GM08714 (cell line): ENCODE measurements around the gene NKX1-2.

Experiments
- H3K4me3 ChIP-seq: fragments of 200-500 bp; sonication (Bioruptor generic); 2 replicates; pipeline ENCODE4 v1.5.1; 2014; ENCODE audit warnings: mild to moderate bottlenecking, low read length, inconsistent platforms
- ZNF274 ChIP-seq: IDR thresholded peaks from 2 replicates; pipeline ENCODE4 v1.6.1; 2012; ENCODE audit warnings: mild to moderate bottlenecking, low read depth, low read length

Gene NKX1-2

DNA sequence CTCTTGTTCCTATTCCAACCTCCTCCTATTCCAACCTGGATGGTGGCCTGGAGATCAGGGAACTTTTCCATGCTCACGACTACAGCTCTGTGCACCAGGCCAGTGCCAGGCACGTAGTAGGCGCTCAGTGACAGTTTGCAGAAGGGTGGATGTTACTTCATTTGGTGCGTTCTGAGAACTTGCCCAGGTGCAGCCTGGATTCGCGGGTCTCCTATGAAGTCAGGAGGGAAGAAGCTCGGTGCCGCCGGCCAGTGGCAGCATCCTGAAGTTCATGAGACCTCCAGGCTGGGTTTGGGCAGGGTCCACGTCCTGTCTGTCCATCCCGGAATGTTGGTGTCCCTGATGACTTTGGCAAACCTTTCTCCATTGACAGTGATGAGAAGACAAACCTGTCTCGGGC lies 33.0 kb upstream of the NKX1-2 start:
- H3K4me3 ChIP-seq, result no peak overlapping the region
- no peak for TF ChIP-seq ZNF274

DNA sequence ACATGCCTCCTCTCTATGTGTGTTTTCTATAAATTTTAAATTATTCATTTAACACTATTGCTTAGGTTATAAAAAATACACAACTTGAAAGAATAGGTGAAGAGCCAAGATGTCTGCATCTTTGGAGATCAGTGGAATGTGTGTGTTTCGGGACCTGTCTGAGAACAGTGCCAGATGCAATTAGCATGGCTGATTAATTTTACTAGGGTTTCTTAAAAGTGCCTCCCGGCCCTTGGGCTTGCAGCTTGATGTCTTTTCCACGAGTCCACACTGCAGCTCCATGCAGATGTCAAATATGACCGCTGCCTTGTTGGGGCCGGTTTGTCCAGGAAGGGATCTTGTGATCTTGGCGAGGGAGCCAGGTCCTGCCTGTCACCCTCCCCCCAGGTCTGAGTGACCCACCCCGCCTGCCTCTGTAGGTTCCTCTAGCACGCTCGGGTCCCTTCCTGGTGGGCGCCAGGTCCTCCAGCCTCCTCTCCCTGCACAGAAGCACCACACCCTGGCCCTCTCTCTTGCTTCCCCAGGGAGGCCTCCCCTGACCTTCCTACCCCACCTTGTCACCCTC lies 32.5 kb upstream of the NKX1-2 start:
- no peak overlapping the region for H3K4me3 ChIP-seq
- no peak for TF ChIP-seq ZNF274

DNA sequence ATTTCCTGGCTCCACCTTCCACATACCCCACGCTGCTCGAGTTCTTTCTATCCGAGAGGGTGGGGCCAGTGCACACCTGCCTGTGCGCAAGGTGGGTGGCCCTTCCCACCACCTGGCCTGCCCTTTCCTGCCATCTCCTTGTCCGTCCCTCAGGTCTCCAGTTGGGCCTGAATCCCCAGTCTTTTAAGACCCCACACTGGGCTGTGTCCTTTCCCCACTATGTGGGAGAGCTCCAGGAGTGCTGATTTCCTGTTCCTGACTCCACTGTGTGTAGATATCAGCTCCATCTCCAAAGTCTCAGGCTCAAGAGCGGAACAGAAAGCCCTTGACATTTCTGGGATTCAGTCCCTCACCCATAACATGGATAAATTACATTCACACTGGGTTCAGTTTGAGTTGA lies 31.9 kb upstream of the NKX1-2 start:
- TF ChIP-seq ZNF274, result no peak
- H3K4me3 ChIP-seq, result no peak overlapping the region

GRCh38 chr10:124480860-124481259 lies 31.0 kb upstream of the NKX1-2 start:
- no peak overlapping the region for H3K4me3 ChIP-seq
- no peak for TF ChIP-seq ZNF274

- TF ChIP-seq ZNF274, result no peak
- no peak overlapping the region for H3K4me3 ChIP-seq
Observed at GRCh38 chr10:124478515-124478914, 28.7 kb upstream of the NKX1-2 start.

DNA sequence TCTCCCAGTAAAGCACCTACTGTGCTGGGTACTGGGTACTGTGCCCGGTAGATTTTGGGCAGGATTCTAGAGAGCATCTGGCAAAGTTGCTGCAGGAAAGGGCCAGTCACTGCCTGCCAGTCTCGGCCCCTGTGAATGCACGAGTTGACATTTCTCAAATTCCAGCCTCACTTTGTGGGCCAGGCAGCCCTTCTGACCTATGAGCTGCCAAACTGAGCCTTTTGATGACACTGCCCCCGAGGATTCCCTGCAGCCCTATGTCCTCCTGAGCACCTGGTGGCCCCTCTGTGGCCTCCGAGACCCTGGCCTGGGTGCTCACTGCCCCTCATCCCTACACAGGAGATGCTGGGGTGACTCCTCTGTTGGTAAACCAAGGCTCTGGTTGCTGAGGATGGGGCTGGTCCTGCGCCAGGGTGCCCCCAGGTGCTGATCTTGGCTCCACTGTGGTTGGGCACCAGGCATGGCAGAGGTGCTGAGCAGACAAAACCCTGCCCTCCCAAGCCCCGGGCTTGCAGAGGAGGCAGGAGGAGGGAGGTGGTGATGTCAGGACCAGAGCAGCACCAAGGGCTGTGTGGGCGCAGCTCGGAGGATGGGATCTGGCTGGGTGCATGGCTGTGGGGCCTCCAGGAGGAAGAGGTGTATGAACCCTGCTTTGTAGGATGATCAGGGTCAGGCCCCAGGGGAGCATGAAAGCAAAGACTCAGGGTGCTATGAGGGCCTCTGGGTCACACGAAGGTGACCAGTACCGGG lies 28.0 kb upstream of the NKX1-2 start:
- no peak for TF ChIP-seq ZNF274
- no peak overlapping the region for H3K4me3 ChIP-seq

GRCh38 chr10:124476043-124476725 lies 26.3 kb upstream of the NKX1-2 start:
- H3K4me3 ChIP-seq, result no peak overlapping the region
- no peak for TF ChIP-seq ZNF274

DNA sequence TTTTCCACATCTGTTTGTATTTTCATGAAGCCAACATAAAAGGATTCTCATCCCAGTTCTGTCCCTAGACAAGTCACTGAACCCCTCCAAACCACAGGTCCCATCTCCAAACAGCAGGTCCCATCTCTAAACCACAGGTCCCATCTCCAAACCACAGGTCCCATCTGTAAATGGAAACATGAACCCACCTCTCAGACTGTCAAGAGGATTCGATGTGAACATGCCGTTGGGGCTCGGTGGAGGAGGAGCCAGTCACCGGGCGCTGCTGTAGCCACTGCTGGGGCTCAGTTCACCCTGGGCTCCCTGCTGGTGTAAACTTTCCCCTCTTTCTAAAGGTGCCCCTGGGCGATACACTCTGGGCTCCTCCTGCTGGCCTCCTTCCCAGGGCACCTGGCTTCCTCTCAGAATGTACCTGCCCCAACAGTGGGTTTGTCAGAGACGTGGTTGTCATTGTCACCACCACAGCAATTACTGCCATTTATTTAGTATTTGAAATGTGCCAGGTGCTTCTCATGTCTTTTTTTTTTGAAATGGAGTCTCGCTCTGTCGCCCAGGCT lies 24.8 kb upstream of the NKX1-2 start:
- H3K4me3 ChIP-seq, result no peak overlapping the region
- no peak for TF ChIP-seq ZNF274

DNA sequence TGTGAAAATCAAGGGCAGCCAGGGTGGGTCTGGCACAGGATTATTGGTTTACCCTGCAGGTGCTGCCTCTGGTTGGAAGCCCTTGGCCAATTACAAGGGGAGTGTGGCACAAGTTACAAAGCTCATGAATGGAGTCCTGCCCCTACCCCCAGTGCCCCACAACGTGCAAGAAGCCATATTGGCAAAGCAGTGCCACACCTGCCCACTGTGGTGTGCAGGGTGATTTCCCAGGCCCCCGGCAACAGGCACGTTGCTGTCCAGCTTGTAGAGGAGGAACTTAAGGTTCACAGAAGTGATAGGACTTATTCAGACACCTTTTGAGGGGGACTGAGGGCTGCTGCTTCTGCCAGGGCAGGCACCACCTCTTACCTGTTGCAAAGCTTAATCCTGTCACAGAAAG lies 23.2 kb upstream of the NKX1-2 start:
- TF ChIP-seq ZNF274, result no peak
- H3K4me3 ChIP-seq, result no peak overlapping the region

GRCh38 chr10:124472071-124472470 lies 22.2 kb upstream of the NKX1-2 start:
- no peak overlapping the region for H3K4me3 ChIP-seq
- TF ChIP-seq ZNF274, result no peak

GRCh38 chr10:124470544-124471434 lies 21.0 kb upstream of the NKX1-2 start:
- no peak overlapping the region for H3K4me3 ChIP-seq
- no peak for TF ChIP-seq ZNF274

- no peak for TF ChIP-seq ZNF274
- H3K4me3 ChIP-seq, result no peak overlapping the region
Observed at GRCh38 chr10:124469956-124470484, 20.2 kb upstream of the NKX1-2 start.

GRCh38 chr10:124468624-124469023 lies 18.8 kb upstream of the NKX1-2 start:
- no peak for TF ChIP-seq ZNF274
- H3K4me3 ChIP-seq, result no peak overlapping the region

DNA sequence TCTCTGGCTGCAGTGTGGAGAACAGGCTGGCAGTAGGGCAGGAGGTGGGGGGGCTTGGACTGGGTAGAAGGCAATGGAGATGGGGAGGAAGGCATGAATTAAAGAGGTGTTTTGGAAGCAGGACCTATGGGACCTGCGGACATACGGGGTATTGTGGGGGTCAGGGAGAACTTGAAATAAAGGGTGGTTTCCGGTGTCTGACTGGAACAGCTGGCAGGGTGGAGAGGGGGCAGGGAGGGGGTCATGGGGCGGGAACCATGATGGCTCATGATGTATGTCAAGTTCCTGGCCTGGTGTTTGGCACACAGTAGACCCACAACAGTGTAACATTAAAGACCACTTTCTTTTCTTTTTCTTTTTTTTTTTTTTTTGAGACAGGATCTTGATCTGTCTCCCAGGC lies 17.3 kb upstream of the NKX1-2 start:
- no peak for TF ChIP-seq ZNF274
- H3K4me3 ChIP-seq, result no peak overlapping the region
